HEK293T (cell line): ENCODE results near the gene PDE4B.

Experiments
- BHLHE40 ChIP-seq: fragments of 450-650 bp; IDR thresholded peaks from 2 replicates; pipeline ENCODE4 v1.6.1; 2016; ENCODE audit warnings: mild to moderate bottlenecking, moderate library complexity, borderline replicate concordance
- CTBP1 ChIP-seq: fragments of 450-650 bp; IDR thresholded peaks from 2 replicates; pipeline ENCODE4 v1.6.1; 2016; ENCODE audit warnings: borderline replicate concordance
- ELF4 ChIP-seq: fragments of 450-650 bp; IDR thresholded peaks from 2 replicates; pipeline ENCODE4 v1.6.1; 2017; ENCODE audit warnings: antibody characterized with exemption
- FOXA1 ChIP-seq: fragments of 450-650 bp; IDR thresholded peaks from 2 replicates; pipeline ENCODE4 v1.6.1; 2016; ENCODE audit warnings: mild to moderate bottlenecking
- FOXK2 ChIP-seq: fragments of 450-650 bp; IDR thresholded peaks from 2 replicates; pipeline ENCODE4 v1.6.1; 2016; ENCODE audit warnings: mild to moderate bottlenecking
- FOXM1 ChIP-seq: fragments of 450-650 bp; IDR thresholded peaks from 2 replicates; pipeline ENCODE4 v1.6.1; 2017; ENCODE audit warnings: mild to moderate bottlenecking, borderline replicate concordance
- HDGF ChIP-seq: fragments of 450-650 bp; IDR thresholded peaks from 2 replicates; pipeline ENCODE4 v1.6.1; 2017; ENCODE audit warnings: antibody characterized with exemption, borderline replicate concordance
- NFRKB ChIP-seq: fragments of 450-650 bp; IDR thresholded peaks from 2 replicates; pipeline ENCODE4 v1.6.1; 2016; ENCODE audit warnings: mild to moderate bottlenecking, moderate library complexity
- SP1 ChIP-seq: fragments of 450-650 bp; IDR thresholded peaks from 2 replicates; pipeline ENCODE4 v1.6.1; 2017
- SUZ12 ChIP-seq: fragments of 450-650 bp; IDR thresholded peaks from 2 replicates; pipeline ENCODE4 v1.6.1; 2016; ENCODE audit warnings: mild to moderate bottlenecking
- TARDBP ChIP-seq: fragments of 450-650 bp; IDR thresholded peaks from 2 replicates; pipeline ENCODE4 v1.6.1; 2016

- TF ChIP-seq NFRKB (no peak), FOXK2 (no peak), FOXA1 (no peak), CTBP1 (no peak), BHLHE40 (no peak), ELF4 (no peak), SP1 (no peak), SUZ12 (no peak), TARDBP (no peak), FOXM1 (no peak), HDGF (no peak)
These were observed 97.6 kb downstream of the PDE4B start for GRCh38 chr1:65890201-65890843.
